ENCODE data around the gene DLK1.

DNA sequence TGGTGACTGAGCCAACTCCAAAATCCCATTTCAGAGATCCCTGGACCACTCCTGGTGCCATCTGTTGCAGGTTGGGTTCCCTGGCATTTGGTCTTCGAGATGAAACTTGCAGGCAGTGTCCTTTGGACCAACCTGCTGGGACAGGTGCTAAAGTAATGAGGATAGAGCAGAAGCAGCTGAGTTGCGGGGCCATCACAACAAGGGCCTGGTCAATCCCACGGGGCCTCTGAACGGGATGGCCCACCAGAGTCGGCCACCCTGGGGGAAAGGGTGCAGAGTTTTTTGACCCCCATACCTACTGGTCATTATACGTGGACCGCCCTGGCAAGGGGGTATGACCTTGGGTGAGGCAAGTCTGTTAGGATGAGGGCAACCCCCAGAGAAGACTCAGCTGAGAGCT lies 39.3 kb downstream of the DLK1 start:
- no peak for TF ChIP-seq POLR2A (IDR thresholded peaks at IDR 0.05)
- TF ChIP-seq, protein P1, sequence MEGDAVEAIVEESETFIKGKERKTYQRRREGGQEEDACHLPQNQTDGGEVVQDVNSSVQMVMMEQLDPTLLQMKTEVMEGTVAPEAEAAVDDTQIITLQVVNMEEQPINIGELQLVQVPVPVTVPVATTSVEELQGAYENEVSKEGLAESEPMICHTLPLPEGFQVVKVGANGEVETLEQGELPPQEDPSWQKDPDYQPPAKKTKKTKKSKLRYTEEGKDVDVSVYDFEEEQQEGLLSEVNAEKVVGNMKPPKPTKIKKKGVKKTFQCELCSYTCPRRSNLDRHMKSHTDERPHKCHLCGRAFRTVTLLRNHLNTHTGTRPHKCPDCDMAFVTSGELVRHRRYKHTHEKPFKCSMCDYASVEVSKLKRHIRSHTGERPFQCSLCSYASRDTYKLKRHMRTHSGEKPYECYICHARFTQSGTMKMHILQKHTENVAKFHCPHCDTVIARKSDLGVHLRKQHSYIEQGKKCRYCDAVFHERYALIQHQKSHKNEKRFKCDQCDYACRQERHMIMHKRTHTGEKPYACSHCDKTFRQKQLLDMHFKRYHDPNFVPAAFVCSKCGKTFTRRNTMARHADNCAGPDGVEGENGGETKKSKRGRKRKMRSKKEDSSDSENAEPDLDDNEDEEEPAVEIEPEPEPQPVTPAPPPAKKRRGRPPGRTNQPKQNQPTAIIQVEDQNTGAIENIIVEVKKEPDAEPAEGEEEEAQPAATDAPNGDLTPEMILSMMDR (IDR thresholded peaks at IDR 0.05): no peak
